ENCODE data around the gene GMPR2.

GMPR2 gene

DNA sequence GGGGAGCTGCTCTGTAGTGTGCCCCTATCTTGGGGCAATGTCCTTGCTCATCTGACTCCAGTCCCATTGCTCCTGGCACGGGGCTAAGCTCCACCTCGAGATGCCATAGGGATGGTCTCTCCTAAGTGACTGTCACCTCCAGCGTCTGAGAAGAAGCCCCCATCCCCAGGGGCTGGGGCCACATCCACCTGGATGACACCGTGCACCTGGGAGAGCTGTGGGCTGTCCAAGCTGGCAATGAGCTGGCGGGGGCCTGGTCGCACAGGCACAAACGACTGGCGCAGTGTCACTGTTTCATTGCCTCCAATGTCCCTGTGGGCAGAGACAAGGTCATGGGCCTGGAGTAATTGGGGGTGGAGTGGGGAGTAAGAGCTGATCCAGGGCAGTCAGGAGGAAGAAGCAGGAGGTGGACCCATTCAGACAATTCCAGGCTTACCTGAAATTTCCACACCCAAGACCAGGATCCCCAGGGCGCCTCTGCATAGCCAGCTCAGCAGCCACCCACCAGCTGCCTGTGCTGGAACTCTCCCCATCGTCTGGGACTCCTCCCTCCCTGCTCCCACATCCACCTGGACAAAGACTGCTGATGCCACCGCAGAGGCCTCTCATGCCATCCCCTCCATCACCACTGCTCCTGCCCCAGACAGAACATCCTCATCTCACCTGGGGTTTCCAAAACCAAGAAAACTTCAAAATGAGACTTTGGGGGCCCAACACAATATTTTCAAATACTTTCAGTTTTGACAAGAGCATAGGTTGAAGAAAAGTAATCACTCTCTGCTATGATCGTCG lies 16.7 kb downstream of the GMPR2 start:
- TF ChIP-seq, protein P1, sequence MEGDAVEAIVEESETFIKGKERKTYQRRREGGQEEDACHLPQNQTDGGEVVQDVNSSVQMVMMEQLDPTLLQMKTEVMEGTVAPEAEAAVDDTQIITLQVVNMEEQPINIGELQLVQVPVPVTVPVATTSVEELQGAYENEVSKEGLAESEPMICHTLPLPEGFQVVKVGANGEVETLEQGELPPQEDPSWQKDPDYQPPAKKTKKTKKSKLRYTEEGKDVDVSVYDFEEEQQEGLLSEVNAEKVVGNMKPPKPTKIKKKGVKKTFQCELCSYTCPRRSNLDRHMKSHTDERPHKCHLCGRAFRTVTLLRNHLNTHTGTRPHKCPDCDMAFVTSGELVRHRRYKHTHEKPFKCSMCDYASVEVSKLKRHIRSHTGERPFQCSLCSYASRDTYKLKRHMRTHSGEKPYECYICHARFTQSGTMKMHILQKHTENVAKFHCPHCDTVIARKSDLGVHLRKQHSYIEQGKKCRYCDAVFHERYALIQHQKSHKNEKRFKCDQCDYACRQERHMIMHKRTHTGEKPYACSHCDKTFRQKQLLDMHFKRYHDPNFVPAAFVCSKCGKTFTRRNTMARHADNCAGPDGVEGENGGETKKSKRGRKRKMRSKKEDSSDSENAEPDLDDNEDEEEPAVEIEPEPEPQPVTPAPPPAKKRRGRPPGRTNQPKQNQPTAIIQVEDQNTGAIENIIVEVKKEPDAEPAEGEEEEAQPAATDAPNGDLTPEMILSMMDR (IDR thresholded peaks at IDR 0.05) = no peak
- Histone ChIP-seq H3K27me3 (no peaks in the 10 kb centered on the region), H3K36me3 (peaks cover 18% of the 10 kb centered on the region), H3K27ac (no peak overlapping the region), H3K4me3 (ENCODE audit: low read depth in 1 of 2, low read length in 1 of 2) (no peak overlapping the region), H3K9me3 (no peaks in the 10 kb centered on the region), H3K4me1 (ENCODE audit: control insufficient read depth in 1 of 2, insufficient read depth in 1 of 2, low read depth in 1 of 2, low read length in 1 of 2) (no peaks in the 10 kb centered on the region)

DNA sequence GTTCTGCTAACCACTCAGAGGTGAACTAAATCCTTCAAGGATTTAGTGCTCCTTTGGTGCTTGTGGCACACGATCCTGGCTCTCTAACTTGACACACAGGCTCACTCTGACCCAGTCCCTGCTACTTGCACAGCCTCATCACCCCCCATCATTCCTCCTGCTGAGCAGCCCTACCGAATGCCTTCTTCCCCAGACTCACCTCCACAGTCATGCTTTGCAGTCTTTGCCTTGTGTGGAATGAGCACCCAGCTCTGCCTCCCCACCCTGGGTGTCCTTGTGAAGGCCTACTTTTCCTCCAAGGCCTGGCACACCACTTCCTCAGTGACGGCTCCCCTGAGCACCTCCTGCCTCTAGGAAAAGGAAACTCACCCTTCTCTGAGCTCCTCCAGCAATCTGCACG lies 17.6 kb downstream of the GMPR2 start:
- no peaks in the 10 kb centered on the region for H3K4me1 ChIP-seq (ENCODE audit: control insufficient read depth in 1 of 2, insufficient read depth in 1 of 2, low read depth in 1 of 2, low read length in 1 of 2)
- peaks cover 27% of the 10 kb centered on the region for H3K36me3 ChIP-seq
- no peaks in the 10 kb centered on the region for H3K27me3 ChIP-seq
- no peaks in the 10 kb centered on the region for H3K9me3 ChIP-seq
- TF ChIP-seq, protein P1 (IDR thresholded peaks at IDR 0.05) = no peak
- no peak overlapping the region for H3K27ac ChIP-seq
- H3K4me3 ChIP-seq (ENCODE audit: low read depth in 1 of 2, low read length in 1 of 2) = no peak overlapping the region

DNA sequence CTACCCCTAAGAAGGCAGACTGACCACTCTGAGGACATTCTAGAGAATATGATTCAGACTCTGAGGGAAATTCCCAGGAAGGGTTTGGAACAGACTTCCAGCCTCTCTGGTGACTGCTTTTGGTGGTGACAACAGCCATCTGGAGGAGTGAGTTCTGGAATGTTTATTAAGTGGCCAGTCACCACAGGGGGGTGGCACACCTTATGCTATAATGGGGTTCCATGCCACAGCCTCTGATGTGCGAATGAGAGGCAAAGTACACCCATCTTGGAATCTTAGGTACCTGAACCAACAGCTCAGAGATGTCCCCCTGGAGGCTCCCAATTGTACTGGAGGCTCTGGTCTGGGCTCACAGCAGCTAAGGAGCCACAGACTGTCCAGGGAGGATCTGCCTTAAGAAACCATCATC lies 19.2 kb downstream of the GMPR2 start:
- no peak overlapping the region for H3K4me3 ChIP-seq (ENCODE audit: low read depth in 1 of 2, low read length in 1 of 2)
- H3K27me3 ChIP-seq = no peaks in the 10 kb centered on the region
- TF ChIP-seq, protein P1 (IDR thresholded peaks at IDR 0.05) = no peak
- no peak overlapping the region for H3K27ac ChIP-seq
- peaks cover 28% of the 10 kb centered on the region for H3K36me3 ChIP-seq
- no peaks in the 10 kb centered on the region for H3K4me1 ChIP-seq (ENCODE audit: control insufficient read depth in 1 of 2, insufficient read depth in 1 of 2, low read depth in 1 of 2, low read length in 1 of 2)
- H3K9me3 ChIP-seq = no peaks in the 10 kb centered on the region

- TF ChIP-seq, protein P1 (IDR thresholded peaks at IDR 0.05) = no peak
- H3K27ac ChIP-seq = no peak overlapping the region
- H3K36me3 ChIP-seq = peaks cover 28% of the 10 kb centered on the region
- no peak overlapping the region for H3K4me3 ChIP-seq (ENCODE audit: low read depth in 1 of 2, low read length in 1 of 2)
- no peaks in the 10 kb centered on the region for H3K4me1 ChIP-seq (ENCODE audit: control insufficient read depth in 1 of 2, insufficient read depth in 1 of 2, low read depth in 1 of 2, low read length in 1 of 2)
- no peaks in the 10 kb centered on the region for H3K27me3 ChIP-seq
- no peaks in the 10 kb centered on the region for H3K9me3 ChIP-seq
Observed at GRCh38 chr14:24252289-24253124, 19.8 kb downstream of the GMPR2 start.

GRCh38 chr14:24253936-24254335 lies 21.2 kb downstream of the GMPR2 start:
- no peak overlapping the region for H3K27ac ChIP-seq
- no peak overlapping the region for H3K4me3 ChIP-seq (ENCODE audit: low read depth in 1 of 2, low read length in 1 of 2)
- no peaks in the 10 kb centered on the region for H3K9me3 ChIP-seq
- peaks cover 36% of the 10 kb centered on the region for H3K36me3 ChIP-seq
- no peaks in the 10 kb centered on the region for H3K27me3 ChIP-seq
- no peaks in the 10 kb centered on the region for H3K4me1 ChIP-seq (ENCODE audit: control insufficient read depth in 1 of 2, insufficient read depth in 1 of 2, low read depth in 1 of 2, low read length in 1 of 2)
- TF ChIP-seq, protein P1 (IDR thresholded peaks at IDR 0.05) = no peak

All from neutrophil (primary cell).